ENCODE measurements around the gene DDX1. TPM values are rescaled to one million over a fixed set of nuclear protein-coding genes. Genes with fewer than 3 reads are reported as not detected.

DDX1 gene
- total and polyA plus RNA-seq, 2 experiments from 2014 or later: 37.5 to 109 TPM

DNA sequence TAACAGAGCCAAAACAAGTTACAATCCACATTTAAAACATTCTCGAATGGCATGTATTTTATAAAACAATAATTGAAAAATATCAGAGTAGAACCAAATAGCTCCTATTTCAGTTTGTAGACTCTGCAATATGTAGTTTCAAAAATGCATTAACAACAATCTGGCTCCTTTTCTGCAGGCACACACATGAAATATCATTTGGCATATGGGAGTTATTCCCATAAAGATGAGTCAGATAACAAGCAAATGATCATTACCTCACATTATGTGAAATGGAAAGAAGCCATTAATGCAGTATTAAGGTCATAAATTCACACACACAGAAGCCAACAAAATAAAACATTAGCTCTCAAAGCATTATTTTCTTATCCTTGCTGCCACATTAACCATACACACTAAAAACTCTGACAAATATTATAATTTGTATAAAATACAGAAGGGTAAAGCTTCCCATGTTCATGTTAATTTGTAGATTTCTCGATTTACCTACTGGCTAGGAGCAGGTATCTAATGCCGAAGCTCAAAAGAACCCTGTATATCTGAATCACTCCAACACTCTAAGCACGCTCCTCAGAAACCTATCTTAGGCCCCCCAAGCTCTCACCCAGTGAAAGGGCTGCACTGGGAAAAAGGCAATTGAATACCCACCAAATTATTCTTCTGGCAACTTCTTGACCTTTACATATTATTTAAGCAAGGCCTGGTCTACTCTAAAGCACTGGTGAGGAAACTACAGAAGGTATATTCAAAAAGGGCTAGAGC, 44.4 kb upstream of the DDX1 start:
- H3K4me1 ChIP-seq (ENCODE audit: low read depth): peaks cover 9% of the 10 kb centered on the region
- no peaks in the 10 kb centered on the region for H3K9me3 ChIP-seq (ENCODE audit: low read depth)
- peaks cover 13% of the 10 kb centered on the region for H3K36me3 ChIP-seq
- H3K27ac ChIP-seq: no peak overlapping the region
- TF ChIP-seq, protein P1, sequence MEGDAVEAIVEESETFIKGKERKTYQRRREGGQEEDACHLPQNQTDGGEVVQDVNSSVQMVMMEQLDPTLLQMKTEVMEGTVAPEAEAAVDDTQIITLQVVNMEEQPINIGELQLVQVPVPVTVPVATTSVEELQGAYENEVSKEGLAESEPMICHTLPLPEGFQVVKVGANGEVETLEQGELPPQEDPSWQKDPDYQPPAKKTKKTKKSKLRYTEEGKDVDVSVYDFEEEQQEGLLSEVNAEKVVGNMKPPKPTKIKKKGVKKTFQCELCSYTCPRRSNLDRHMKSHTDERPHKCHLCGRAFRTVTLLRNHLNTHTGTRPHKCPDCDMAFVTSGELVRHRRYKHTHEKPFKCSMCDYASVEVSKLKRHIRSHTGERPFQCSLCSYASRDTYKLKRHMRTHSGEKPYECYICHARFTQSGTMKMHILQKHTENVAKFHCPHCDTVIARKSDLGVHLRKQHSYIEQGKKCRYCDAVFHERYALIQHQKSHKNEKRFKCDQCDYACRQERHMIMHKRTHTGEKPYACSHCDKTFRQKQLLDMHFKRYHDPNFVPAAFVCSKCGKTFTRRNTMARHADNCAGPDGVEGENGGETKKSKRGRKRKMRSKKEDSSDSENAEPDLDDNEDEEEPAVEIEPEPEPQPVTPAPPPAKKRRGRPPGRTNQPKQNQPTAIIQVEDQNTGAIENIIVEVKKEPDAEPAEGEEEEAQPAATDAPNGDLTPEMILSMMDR (IDR thresholded peaks at IDR 0.05; ENCODE audit: low read depth, low read length): no peak
- DNase-seq (ENCODE audit: low read depth in 1 of 2, low spot score in 1 of 2): no peak
- no peaks in the 10 kb centered on the region for H3K27me3 ChIP-seq
- no peak overlapping the region for H3K4me3 ChIP-seq

DNA sequence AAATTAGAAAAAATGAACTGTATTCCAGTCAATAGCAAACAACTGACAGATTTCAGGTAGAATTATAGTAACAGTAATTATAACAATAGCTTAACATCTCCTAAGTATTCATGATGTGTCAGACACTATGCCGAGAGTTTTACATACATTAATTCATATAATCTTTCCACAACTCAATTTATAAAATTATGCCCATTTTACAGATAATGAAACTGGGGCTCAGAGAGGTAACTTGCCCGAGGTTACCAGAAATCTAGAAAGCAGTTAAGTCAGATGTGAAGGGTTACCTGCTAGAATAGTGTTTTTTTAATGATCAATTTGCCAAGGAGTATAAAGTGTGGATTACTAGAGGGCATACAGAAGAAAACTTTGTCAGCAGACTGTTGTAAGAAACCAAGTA, 42.7 kb upstream of the DDX1 start:
- no peaks in the 10 kb centered on the region for H3K27me3 ChIP-seq
- no peak for DNase-seq (ENCODE audit: low read depth in 1 of 2, low spot score in 1 of 2)
- TF ChIP-seq, protein P1 (IDR thresholded peaks at IDR 0.05; ENCODE audit: low read depth, low read length): no peak
- H3K36me3 ChIP-seq: peaks cover 22% of the 10 kb centered on the region
- H3K27ac ChIP-seq: no peak overlapping the region
- no peaks in the 10 kb centered on the region for H3K4me1 ChIP-seq (ENCODE audit: low read depth)
- H3K9me3 ChIP-seq (ENCODE audit: low read depth): no peaks in the 10 kb centered on the region
- H3K4me3 ChIP-seq: no peak overlapping the region

GRCh38 chr2:15553519-15553918, 38.1 kb upstream of the DDX1 start:
- peaks cover 22% of the 10 kb centered on the region for H3K36me3 ChIP-seq
- no peaks in the 10 kb centered on the region for H3K9me3 ChIP-seq (ENCODE audit: low read depth)
- no peaks in the 10 kb centered on the region for H3K27me3 ChIP-seq
- no peak for DNase-seq (ENCODE audit: low read depth in 1 of 2, low spot score in 1 of 2)
- TF ChIP-seq, protein P1 (IDR thresholded peaks at IDR 0.05; ENCODE audit: low read depth, low read length): no peak
- H3K4me1 ChIP-seq (ENCODE audit: low read depth): peaks cover 4% of the 10 kb centered on the region
- no peak overlapping the region for H3K27ac ChIP-seq
- no peak overlapping the region for H3K4me3 ChIP-seq

DNA sequence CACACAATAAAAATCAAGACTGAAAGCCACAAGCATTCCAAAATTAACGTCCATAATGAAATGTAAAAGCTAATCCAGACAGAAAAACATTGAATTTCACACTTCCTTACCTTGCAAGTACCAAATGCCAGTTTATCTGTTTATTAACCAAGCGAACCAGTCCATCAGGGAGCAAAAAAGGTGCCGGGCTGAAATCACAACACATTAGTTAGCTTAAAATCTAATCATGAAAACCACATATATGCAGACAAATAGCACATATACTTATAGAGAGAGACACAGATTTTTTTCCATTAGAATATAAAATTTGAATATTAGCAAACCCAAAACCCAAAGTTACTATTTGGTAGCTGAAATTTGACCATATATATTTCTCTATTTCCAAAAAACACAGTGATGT, 37.7 kb upstream of the DDX1 start:
- no peaks in the 10 kb centered on the region for H3K9me3 ChIP-seq (ENCODE audit: low read depth)
- peaks cover 21% of the 10 kb centered on the region for H3K36me3 ChIP-seq
- H3K27ac ChIP-seq: no peak overlapping the region
- TF ChIP-seq, protein P1 (IDR thresholded peaks at IDR 0.05; ENCODE audit: low read depth, low read length): no peak
- H3K4me1 ChIP-seq (ENCODE audit: low read depth): peaks cover 4% of the 10 kb centered on the region
- no peak overlapping the region for H3K4me3 ChIP-seq
- DNase-seq (ENCODE audit: low read depth in 1 of 2, low spot score in 1 of 2): no peak
- H3K27me3 ChIP-seq: no peaks in the 10 kb centered on the region

DNA sequence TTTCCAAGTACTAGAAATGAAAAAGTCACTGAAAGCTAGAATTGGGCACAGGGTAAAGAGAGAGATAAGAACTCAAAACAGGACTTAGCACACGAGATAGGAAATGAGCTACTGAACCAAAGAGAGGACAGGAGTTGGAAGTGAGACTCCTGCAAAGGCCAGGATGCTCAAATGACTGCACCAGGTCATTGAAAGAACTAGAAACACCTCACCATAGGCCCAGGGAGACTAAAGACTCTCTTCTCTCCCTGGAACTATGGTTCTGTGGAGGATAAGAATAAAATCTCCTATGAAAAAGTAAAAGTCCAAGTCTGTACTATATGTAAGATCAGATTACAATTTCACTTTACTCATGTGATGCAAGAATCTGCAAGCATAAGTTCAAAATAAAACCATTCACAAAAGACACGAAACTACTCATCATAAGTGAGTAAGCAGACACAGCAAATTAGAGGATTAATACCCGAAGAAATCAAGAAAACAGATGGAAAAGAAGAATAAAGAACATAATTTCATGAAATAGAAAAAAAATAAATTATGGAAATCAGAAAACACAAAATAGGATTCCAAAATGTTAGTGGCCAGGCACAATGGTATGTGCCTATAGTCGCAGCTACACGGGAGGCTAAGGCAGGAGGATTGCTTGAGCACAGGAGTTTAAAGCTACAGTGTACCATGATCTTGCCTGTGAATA, 37.0 kb upstream of the DDX1 start:
- H3K4me3 ChIP-seq: no peak overlapping the region
- TF ChIP-seq, protein P1 (IDR thresholded peaks at IDR 0.05; ENCODE audit: low read depth, low read length): no peak
- peaks cover 5% of the 10 kb centered on the region for H3K4me1 ChIP-seq (ENCODE audit: low read depth)
- H3K27ac ChIP-seq: no peak overlapping the region
- no peaks in the 10 kb centered on the region for H3K9me3 ChIP-seq (ENCODE audit: low read depth)
- H3K36me3 ChIP-seq: peaks cover 16% of the 10 kb centered on the region
- peak in 1 of 2 donors; percentile 10 for DNase-seq (ENCODE audit: low read depth in 1 of 2, low spot score in 1 of 2)
- no peaks in the 10 kb centered on the region for H3K27me3 ChIP-seq
